Left forelimb (tissue), 1 donor: Measurements from ENCODE around the gene TULP4.
"Not testable (repeated sequence)": the region's sequence is repeated elsewhere in the genome, so short reads cannot be mapped to it uniquely, and the experiment has no call there.

Experiments
- DNase-seq: peaks from one replicate; pipeline ENCODE4 v3.0.0-alpha.2; 2018; ENCODE audit warnings: low spot score

TULP4 gene

GRCh38 chr6:158328952-158329351, 16.7 kb downstream of the TULP4 start:
- no peak for DNase-seq

GRCh38 chr6:158329531-158329930, 17.3 kb downstream of the TULP4 start:
- no peak for DNase-seq

- no peak for DNase-seq
These were observed 17.8 kb downstream of the TULP4 start for GRCh38 chr6:158330016-158330415.

- DNase-seq = no peak
These were observed 20.0 kb downstream of the TULP4 start for GRCh38 chr6:158332237-158332636.

- DNase-seq = no peak
These were observed 20.8 kb downstream of the TULP4 start for GRCh38 chr6:158333094-158333493.

GRCh38 chr6:158334534-158334933, 22.3 kb downstream of the TULP4 start:
- DNase-seq = no peak

- DNase-seq = no peak
These were observed 25.1 kb downstream of the TULP4 start for GRCh38 chr6:158337332-158337731.

GRCh38 chr6:158338311-158339112, 26.2 kb downstream of the TULP4 start:
- DNase-seq = no peak

- not testable (repeated sequence) for DNase-seq
These were observed 26.9 kb downstream of the TULP4 start for GRCh38 chr6:158339197-158339596.

GRCh38 chr6:158340252-158340651, 28.0 kb downstream of the TULP4 start:
- DNase-seq = no peak

GRCh38 chr6:158344534-158344933, 32.3 kb downstream of the TULP4 start:
- no peak for DNase-seq

GRCh38 chr6:158345444-158345843, 33.2 kb downstream of the TULP4 start:
- not testable (repeated sequence) for DNase-seq

GRCh38 chr6:158347335-158347734, 35.1 kb downstream of the TULP4 start:
- no peak for DNase-seq

- not testable (repeated sequence) for DNase-seq
These were observed 36.7 kb downstream of the TULP4 start for GRCh38 chr6:158348737-158349504.

- DNase-seq = not testable (repeated sequence)
These were observed 37.4 kb downstream of the TULP4 start for GRCh38 chr6:158349505-158350275.

GRCh38 chr6:158350731-158351130, 38.5 kb downstream of the TULP4 start:
- not testable (repeated sequence) for DNase-seq

GRCh38 chr6:158353883-158354877, 41.9 kb downstream of the TULP4 start:
- no peak for DNase-seq

- no peak for DNase-seq
These were observed 44.6 kb downstream of the TULP4 start for GRCh38 chr6:158356586-158357546.

- no peak for DNase-seq
These were observed 45.4 kb downstream of the TULP4 start for GRCh38 chr6:158357570-158358216.
